MCF 10A (cell line): Measurements from ENCODE around the gene DMBT1. TPM values are rescaled to one million over a fixed set of nuclear protein-coding genes. Genes with fewer than 3 reads are reported as not detected.
"Not testable (repeated sequence)": the region's sequence is repeated elsewhere in the genome, so short reads cannot be mapped to it uniquely, and the experiment has no call there.

Experiments used
- BruUV-seq: library from RNA; stranded (reverse); fragments of 400-500 nt; replicated peaks from 2 replicates; lab custom pipeline; 2021; lab: Mats Ljungman, UMichigan
- CTCF ChIA-PET: fragments of 300-600 bp; sonication (Branson Sonifier 250); formaldehyde crosslinking; extraction: SDS; loops from one replicate; lab custom pipeline; 2021; ENCODE audit warnings: antibody characterized with exemption, inconsistent platforms; lab: Yijun Ruan, JAX
- POLR2A ChIA-PET: fragments of 300-600, 350-650 bp; sonication (Branson Sonifier 250); formaldehyde crosslinking; extraction: SDS; loops from one replicate; lab custom pipeline; 2020; ENCODE audit warnings: antibody characterized with exemption, inconsistent platforms; lab: Yijun Ruan, JAX
- DNase-seq: peaks from one replicate; pipeline ENCODE4 v3.0.0-alpha.2; 2018; ENCODE audit not compliant: unreplicated experiment
- H3K27ac Mint-ChIP-seq: one replicate; pipeline ENCODE4 v1.8.0; 2022; ENCODE audit warnings: mild to moderate bottlenecking, low read depth, mixed read lengths; ENCODE audit not compliant: unreplicated experiment
- H3K27me3 Mint-ChIP-seq: one replicate; pipeline ENCODE4 v1.8.0; 2022; ENCODE audit warnings: mixed read lengths; ENCODE audit not compliant: insufficient read depth, unreplicated experiment
- H3K36me3 Mint-ChIP-seq: one replicate; pipeline ENCODE4 v1.8.0; 2022; ENCODE audit warnings: mild to moderate bottlenecking, moderate library complexity, mixed read lengths; ENCODE audit not compliant: insufficient read depth, unreplicated experiment
- H3K4me1 Mint-ChIP-seq: one replicate; pipeline ENCODE4 v1.8.0; 2022; ENCODE audit warnings: mixed read lengths; ENCODE audit not compliant: insufficient read depth, unreplicated experiment
- H3K4me3 Mint-ChIP-seq: one replicate; pipeline ENCODE4 v1.8.0; 2022; ENCODE audit warnings: mild to moderate bottlenecking, moderate library complexity, mixed read lengths; ENCODE audit not compliant: unreplicated experiment
- H3K9me3 Mint-ChIP-seq: one replicate; pipeline ENCODE4 v1.8.0; 2022; ENCODE audit warnings: mixed read lengths; ENCODE audit not compliant: unreplicated experiment
- CTCF ChIP-seq: fragments of 200-600 bp; IDR thresholded peaks from one replicate; pipeline ENCODE4 v1.8.0; 2022; ENCODE audit warnings: antibody characterized with exemption, mild to moderate bottlenecking; ENCODE audit not compliant: unreplicated experiment
- intact Hi-C: fragments of 100-400 bp; cut with micrococcal nuclease; formaldehyde crosslinking; loops from 2 replicates; pipeline ENCODE4 v1.14.1; 2022
- total RNA-seq: library from RNA; stranded (reverse); gene quantifications from 2 replicates; pipeline ENCODE4 v1.2.3, GENCODE V29; 2022

Gene DMBT1
- total RNA-seq, 1 experiment from 2014 or later, result 7.6 TPM

DNA sequence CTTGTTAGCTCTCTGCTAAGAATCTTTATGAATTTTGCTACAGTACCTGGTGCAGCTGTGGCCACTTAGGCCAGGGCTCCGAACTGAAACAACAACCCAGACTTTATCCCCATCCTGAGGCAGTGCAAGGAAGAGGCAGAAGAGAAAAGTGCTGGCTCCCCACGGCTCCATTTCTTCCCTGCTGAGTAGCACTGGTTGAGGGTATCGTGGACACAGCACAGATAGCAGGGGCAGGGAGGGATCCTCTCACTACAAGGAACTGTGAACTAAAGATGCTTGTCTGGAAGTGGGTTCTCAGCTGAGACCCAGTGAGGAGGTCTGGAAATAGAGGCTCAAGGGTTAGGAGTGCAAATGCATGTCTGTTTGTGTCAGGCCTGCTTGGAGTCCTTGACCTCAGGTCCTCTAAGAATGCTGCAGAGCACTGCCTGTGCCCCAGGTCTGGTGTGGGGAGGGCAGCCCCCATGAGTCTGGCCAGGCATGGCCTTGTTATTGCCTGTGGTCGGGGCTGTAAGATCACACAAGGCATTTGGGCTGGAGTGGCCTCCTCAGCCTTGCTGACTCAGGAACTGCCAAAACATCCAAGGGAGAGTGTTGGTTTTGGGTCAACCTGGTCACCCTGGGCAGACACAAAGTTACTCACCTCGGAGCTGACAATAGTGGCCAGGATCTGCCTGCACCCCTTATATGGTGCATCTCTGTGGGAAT, 58.1 kb downstream of the DMBT1 start:
- BruUV-seq, result no TSS peak
- TF ChIP-seq CTCF, result no peak

DNA sequence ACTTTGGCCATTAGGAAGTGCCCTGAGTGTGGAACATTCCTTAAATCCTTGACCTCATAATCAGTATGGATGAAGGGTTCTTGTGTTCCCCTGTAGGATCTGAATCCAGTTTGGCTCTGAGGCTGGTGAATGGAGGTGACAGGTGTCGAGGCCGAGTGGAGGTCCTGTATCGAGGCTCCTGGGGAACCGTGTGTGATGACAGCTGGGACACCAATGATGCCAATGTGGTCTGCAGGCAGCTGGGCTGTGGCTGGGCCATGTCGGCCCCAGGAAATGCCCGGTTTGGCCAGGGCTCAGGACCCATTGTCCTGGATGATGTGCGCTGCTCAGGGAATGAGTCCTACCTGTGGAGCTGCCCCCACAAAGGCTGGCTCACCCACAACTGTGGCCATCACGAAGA, 60.4 kb downstream of the DMBT1 start:
- H3K36me3 Mint-ChIP-seq, BruUV-seq, POLR2A ChIA-PET, H3K27ac Mint-ChIP-seq, H3K4me1 Mint-ChIP-seq, DNase-seq, H3K27me3 Mint-ChIP-seq, intact Hi-C loops, H3K9me3 Mint-ChIP-seq, H3K4me3 Mint-ChIP-seq: not testable (repeated sequence)
- CTCF ChIA-PET, result interaction anchor here (0.7 kb wide), 1 partner anchor 386 kb away, joined by 3 read pairs; no protein-coding TSS in a partner anchor

More for the DNA sequence above, 58.1 kb downstream of the DMBT1 start:
- CTCF ChIA-PET, result no interaction called here
- intact Hi-C loops, result no loop called here
- H3K36me3 Mint-ChIP-seq, result no peaks in the 10 kb centered on the region
- H3K27ac Mint-ChIP-seq, result no peak overlapping the region
- POLR2A ChIA-PET, result no interaction called here
- no peaks in the 10 kb centered on the region for H3K9me3 Mint-ChIP-seq
- DNase-seq, result no peak
- no peaks in the 10 kb centered on the region for H3K4me1 Mint-ChIP-seq
- H3K4me3 Mint-ChIP-seq, result no peak overlapping the region
- H3K27me3 Mint-ChIP-seq, result no peaks in the 10 kb centered on the region

GRCh38 chr10:122624546-122624945, 64.0 kb downstream of the DMBT1 start:
- Mint-ChIP-seq H3K27me3 (no peaks in the 10 kb centered on the region), H3K4me1 (no peaks in the 10 kb centered on the region), H3K9me3 (no peaks in the 10 kb centered on the region), H3K4me3 (no peak overlapping the region), H3K27ac (no peak overlapping the region), H3K36me3 (peaks cover 8% of the 10 kb centered on the region)
- TF ChIP-seq CTCF, result no peak
- CTCF ChIA-PET, result no interaction called here
- intact Hi-C loops, result no loop called here
- no peak for DNase-seq
- POLR2A ChIA-PET, result no interaction called here
- no TSS peak for BruUV-seq

DNA sequence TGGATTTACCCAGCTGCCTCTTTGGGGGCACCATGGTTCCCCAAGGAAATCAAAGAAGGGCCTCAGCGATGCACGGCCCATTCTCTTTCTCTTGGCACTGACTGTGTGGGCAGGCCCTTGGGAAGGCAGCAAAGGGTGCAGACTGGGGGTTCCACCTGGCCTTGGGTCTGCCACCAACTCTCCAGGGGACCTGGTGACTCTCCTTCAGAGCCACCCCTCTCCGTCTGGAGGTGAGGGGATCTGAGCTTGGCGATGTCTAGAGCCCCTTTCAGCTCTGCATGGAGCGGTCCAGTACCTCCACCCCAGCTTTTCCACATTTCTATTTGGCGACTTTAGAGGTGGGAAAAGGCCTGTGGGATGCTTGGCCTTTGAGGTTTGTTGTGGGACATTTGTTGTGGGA, 70.0 kb downstream of the DMBT1 start:
- Mint-ChIP-seq H3K4me1 (no peaks in the 10 kb centered on the region), H3K27me3 (no peaks in the 10 kb centered on the region), H3K27ac (no peak overlapping the region), H3K4me3 (no peak overlapping the region), H3K36me3 (peaks cover 5% of the 10 kb centered on the region), H3K9me3 (no peaks in the 10 kb centered on the region)
- POLR2A ChIA-PET, result no interaction called here
- no TSS peak for BruUV-seq
- TF ChIP-seq CTCF, result no peak
- CTCF ChIA-PET, result interaction anchor here (0.7 kb wide), 1 partner anchor 317 kb away, joined by 4 read pairs; no protein-coding TSS in a partner anchor
- DNase-seq, result no peak
- intact Hi-C loops, result no loop called here
